T1000 (cell line): ENCODE results near the gene ITGB3.

Experiments used
- DNase-seq: peaks from one replicate; lab custom pipeline; 2025; ENCODE audit warnings: mixed read lengths; lab: John Stamatoyannopoulos, UW

Gene ITGB3

DNA sequence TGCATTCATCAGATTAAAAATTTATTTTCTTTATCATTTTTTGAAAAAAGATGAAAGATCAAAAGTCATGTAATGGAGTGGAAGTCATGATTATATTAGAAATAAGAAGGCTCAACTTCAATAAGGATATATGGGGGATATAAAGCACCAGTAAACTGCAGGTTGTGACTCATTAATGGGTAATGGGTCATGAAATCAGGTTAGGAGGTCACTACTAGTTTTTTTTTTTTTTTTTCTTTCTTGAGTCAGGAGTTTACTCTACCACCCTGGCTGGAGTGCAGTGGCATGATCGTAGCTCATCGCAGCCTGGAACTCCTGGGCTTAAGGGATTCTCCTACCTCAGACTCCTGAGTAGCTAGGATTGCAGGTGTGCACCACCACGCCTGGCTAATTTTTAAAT lies 84.4 kb downstream of the ITGB3 start:
- no peak for DNase-seq

DNA sequence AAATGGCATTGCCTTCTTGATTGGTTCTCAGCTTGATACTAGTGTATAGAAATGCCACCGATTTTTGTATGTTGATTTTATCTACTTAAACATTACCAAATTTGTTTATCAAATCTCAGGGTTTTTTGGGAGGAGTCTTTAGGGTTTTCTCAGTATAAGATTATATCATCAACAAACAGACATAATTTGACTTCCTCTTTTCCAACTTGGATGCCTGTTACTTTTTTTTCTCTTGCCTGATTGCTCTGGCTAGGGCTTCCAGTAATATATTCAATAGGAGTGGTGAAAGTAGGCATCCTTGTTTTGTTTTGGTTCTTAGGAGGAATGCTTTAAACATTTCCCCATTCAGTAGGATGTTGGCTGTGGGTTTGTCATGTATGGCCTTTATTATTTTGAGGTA lies 99.2 kb downstream of the ITGB3 start:
- no peak for DNase-seq

DNA sequence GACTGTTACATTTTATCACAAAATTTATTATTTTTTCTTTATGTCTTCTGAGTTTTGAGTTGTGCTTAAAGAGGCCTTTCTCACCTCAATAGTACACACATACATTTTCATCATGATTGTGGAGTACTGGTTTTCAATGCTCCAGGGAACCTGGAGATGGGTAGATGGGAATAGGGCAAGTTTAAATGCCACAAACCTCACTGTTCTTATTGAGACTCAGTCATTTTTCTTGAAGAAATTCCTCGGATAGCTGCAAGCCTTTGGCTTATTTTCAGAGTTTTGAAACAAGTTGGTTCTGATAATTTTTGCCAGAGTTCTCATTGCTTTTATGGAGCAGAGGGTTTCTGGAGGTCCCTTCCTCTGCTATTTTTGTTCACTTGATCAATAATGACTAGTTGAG lies 105.0 kb downstream of the ITGB3 start:
- DNase-seq, result no peak
